GM19193 (cell line): ENCODE measurements around the gene FAM53B.

ENCODE experiments used
- POLR2A ChIP-seq: IDR thresholded peaks from 4 replicates; pipeline ENCODE4 v1.6.1; 2011; ENCODE audit not compliant: insufficient read depth, insufficient read length; ENCODE audit errors: extremely low read depth

Gene FAM53B

GRCh38 chr10:124624895-124625294, 119.3 kb downstream of the FAM53B start:
- TF ChIP-seq POLR2A = no peak

GRCh38 chr10:124624466-124624865, 119.7 kb downstream of the FAM53B start:
- no peak for TF ChIP-seq POLR2A

GRCh38 chr10:124624006-124624405, 120.2 kb downstream of the FAM53B start:
- TF ChIP-seq POLR2A = no peak

- no peak for TF ChIP-seq POLR2A
Observed at GRCh38 chr10:124622866-124623536, 121.2 kb downstream of the FAM53B start.

- no peak for TF ChIP-seq POLR2A
Observed at GRCh38 chr10:124622158-124622557, 122.0 kb downstream of the FAM53B start.

- TF ChIP-seq POLR2A = no peak
Observed at GRCh38 chr10:124621637-124622036, 122.5 kb downstream of the FAM53B start.

GRCh38 chr10:124619802-124620490, 124.2 kb downstream of the FAM53B start:
- no peak for TF ChIP-seq POLR2A

GRCh38 chr10:124619195-124619594, 125.0 kb downstream of the FAM53B start:
- no peak for TF ChIP-seq POLR2A

GRCh38 chr10:124618470-124619073, 125.6 kb downstream of the FAM53B start:
- no peak for TF ChIP-seq POLR2A

- no peak for TF ChIP-seq POLR2A
Observed at GRCh38 chr10:124616836-124617130, 127.4 kb downstream of the FAM53B start.

- no peak for TF ChIP-seq POLR2A
Observed at GRCh38 chr10:124616040-124616835, 127.9 kb downstream of the FAM53B start.

- no peak for TF ChIP-seq POLR2A
Observed at GRCh38 chr10:124615259-124615658, 128.9 kb downstream of the FAM53B start.

- no peak for TF ChIP-seq POLR2A
Observed at GRCh38 chr10:124614003-124614659, 130.0 kb downstream of the FAM53B start.

GRCh38 chr10:124612611-124613498, 131.3 kb downstream of the FAM53B start:
- no peak for TF ChIP-seq POLR2A
